GM21576 (cell line): Measurements from ENCODE around the gene ABCF2.

Source experiments
- ATAC-seq: cut with Tn5 transposase; IDR thresholded peaks from one replicate; pipeline ENCODE4 v1.9.1; 2021; ENCODE audit warnings: mild to moderate bottlenecking, moderate library complexity; ENCODE audit not compliant: unreplicated experiment

Gene ABCF2

GRCh38 chr7:151226560-151226874, 488 bp downstream of the ABCF2 start:
- ATAC-seq, result peak; percentile 12

- no peak for ATAC-seq
Measured at GRCh38 chr7:151225948-151226510, 976 bp downstream of the ABCF2 start.

GRCh38 chr7:151223728-151224127, 3.3 kb downstream of the ABCF2 start:
- no peak for ATAC-seq

- ATAC-seq, result no peak
Measured at GRCh38 chr7:151218170-151218569, 8.8 kb downstream of the ABCF2 start.

- ATAC-seq, result no peak
Measured at GRCh38 chr7:151215396-151215795, 11.6 kb downstream of the ABCF2 start.

- ATAC-seq, result no peak
Measured at GRCh38 chr7:151213826-151214225, 13.2 kb downstream of the ABCF2 start.

- ATAC-seq, result no peak
Measured at GRCh38 chr7:151212626-151213025, 14.4 kb downstream of the ABCF2 start.

- ATAC-seq, result no peak
Measured at GRCh38 chr7:151211155-151211772, 15.7 kb downstream of the ABCF2 start.

GRCh38 chr7:151210087-151210854, 16.7 kb downstream of the ABCF2 start, which contains the start of gene H2BK1:
H2BK1 (minus strand) TSS chr7:151210488; CDS start chr7:151210318, 170 bp downstream.
- ATAC-seq, result no peak

GRCh38 chr7:151209588-151209987, 17.4 kb downstream of the ABCF2 start:
- no peak for ATAC-seq

- no peak for ATAC-seq
Measured at GRCh38 chr7:151208253-151208862, 18.6 kb downstream of the ABCF2 start.

GRCh38 chr7:151207804-151208203, 19.2 kb downstream of the ABCF2 start:
- ATAC-seq, result no peak

GRCh38 chr7:151207315-151207714, 19.7 kb downstream of the ABCF2 start:
- ATAC-seq, result no peak

- no peak for ATAC-seq
Measured at GRCh38 chr7:151206914-151207313, 20.1 kb downstream of the ABCF2 start.

GRCh38 chr7:151205730-151206129, 21.3 kb downstream of the ABCF2 start:
- ATAC-seq, result no peak

GRCh38 chr7:151204383-151205032, 22.5 kb downstream of the ABCF2 start:
- no peak for ATAC-seq

- no peak for ATAC-seq
Measured at GRCh38 chr7:151202836-151203235, 24.2 kb downstream of the ABCF2 start.

- no peak for ATAC-seq
Measured at GRCh38 chr7:151201751-151202150, 25.3 kb downstream of the ABCF2 start.

GRCh38 chr7:151201344-151201743, 25.7 kb downstream of the ABCF2 start:
- ATAC-seq, result no peak

- ATAC-seq, result no peak
Measured at GRCh38 chr7:151198945-151199848, 27.8 kb downstream of the ABCF2 start.
